Measurements from ENCODE around the gene GSTO1. TPM values are rescaled to one million over a fixed set of nuclear protein-coding genes. Genes with fewer than 3 reads are reported as not detected.

GSTO1 gene
- total and polyA plus RNA-seq, 2 experiments from 2014 or later = 52.5 to 182 TPM

DNA sequence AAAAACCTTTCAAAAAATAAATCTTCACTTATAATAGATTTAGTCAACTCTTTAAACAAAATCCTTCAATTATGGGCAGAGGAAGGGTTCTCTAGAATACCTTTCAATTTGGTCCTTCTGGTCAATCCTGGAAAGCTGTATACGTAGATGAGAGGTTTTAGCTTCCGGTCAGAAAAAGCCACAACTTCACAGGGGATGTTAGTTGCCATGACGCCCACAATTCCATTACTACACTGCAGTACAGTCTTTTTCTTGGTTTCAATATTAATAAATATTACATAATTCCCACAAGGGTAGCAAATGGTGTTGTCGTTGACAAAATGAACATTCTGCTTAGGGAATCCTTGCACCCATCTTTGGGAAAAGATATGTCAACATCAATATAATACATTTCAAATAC is 24.2 kb upstream of the GSTO1 start:
- Mint-ChIP-seq H3K4me1 (peaks cover 5% of the 10 kb centered on the region; the same call in 1 of the 3 replicates), H3K27ac (no peak overlapping the region), H3K9me3 (peaks cover 9% of the 10 kb centered on the region; the same call in 2 of the 3 replicates), H3K27me3 (ENCODE audit: insufficient read depth, low read depth, poor library complexity) (no peaks in the 10 kb centered on the region), H3K4me3 (no peak overlapping the region), H3K36me3 (ENCODE audit: low read depth) (0 out of 3 replicates have a peak, but pooled peaks cover 5% of the 10 kb centered on the region)
- Histone ChIP-seq H3K79me2 (replicated peaks; ENCODE audit: insufficient read depth) (no peaks in the 10 kb centered on the region), H3K4me1 (ENCODE audit: insufficient read depth) (peaks cover 11% of the 10 kb centered on the region), H3K36me3 (ENCODE audit: insufficient read depth) (no peaks in the 10 kb centered on the region), H3K4me2 (no peak overlapping the region), H2AFZ (no peak overlapping the region), H3K27ac (ENCODE audit: low read depth) (no peak overlapping the region), H3K4me3 (no peak overlapping the region), H3K9me2 (ENCODE audit: insufficient read depth) (no peaks in the 10 kb centered on the region), H3F3A (replicated peaks; ENCODE audit: low read depth) (0 out of 2 replicates have a peak, but pooled peaks cover 3% of the 10 kb centered on the region), H3K27me3 (ENCODE audit: insufficient read depth) (no peaks in the 10 kb centered on the region), H4K20me1 (replicated peaks; ENCODE audit: insufficient read depth) (no peaks in the 10 kb centered on the region)
- ATAC-seq (no peak), DNase-seq (ENCODE audit: low spot score) (no peak)
- TF ChIP-seq, protein P1, sequence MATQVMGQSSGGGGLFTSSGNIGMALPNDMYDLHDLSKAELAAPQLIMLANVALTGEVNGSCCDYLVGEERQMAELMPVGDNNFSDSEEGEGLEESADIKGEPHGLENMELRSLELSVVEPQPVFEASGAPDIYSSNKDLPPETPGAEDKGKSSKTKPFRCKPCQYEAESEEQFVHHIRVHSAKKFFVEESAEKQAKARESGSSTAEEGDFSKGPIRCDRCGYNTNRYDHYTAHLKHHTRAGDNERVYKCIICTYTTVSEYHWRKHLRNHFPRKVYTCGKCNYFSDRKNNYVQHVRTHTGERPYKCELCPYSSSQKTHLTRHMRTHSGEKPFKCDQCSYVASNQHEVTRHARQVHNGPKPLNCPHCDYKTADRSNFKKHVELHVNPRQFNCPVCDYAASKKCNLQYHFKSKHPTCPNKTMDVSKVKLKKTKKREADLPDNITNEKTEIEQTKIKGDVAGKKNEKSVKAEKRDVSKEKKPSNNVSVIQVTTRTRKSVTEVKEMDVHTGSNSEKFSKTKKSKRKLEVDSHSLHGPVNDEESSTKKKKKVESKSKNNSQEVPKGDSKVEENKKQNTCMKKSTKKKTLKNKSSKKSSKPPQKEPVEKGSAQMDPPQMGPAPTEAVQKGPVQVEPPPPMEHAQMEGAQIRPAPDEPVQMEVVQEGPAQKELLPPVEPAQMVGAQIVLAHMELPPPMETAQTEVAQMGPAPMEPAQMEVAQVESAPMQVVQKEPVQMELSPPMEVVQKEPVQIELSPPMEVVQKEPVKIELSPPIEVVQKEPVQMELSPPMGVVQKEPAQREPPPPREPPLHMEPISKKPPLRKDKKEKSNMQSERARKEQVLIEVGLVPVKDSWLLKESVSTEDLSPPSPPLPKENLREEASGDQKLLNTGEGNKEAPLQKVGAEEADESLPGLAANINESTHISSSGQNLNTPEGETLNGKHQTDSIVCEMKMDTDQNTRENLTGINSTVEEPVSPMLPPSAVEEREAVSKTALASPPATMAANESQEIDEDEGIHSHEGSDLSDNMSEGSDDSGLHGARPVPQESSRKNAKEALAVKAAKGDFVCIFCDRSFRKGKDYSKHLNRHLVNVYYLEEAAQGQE (IDR thresholded peaks at IDR 0.05; ENCODE audit: unreplicated experiment) = no peak
- TF ChIP-seq CTCF (conservative IDR thresholded peaks at IDR 0.05; ENCODE audit: low read depth in 2 of 2) (no peak), EZH2 (IDR thresholded peaks at IDR 0.05; ENCODE audit: low read depth, unreplicated experiment) (no peak), STAT1 (IDR thresholded peaks at IDR 0.05; ENCODE audit: unreplicated experiment) (no peak), POLR2AphosphoS5 (IDR thresholded peaks at IDR 0.05; ENCODE audit: low read depth) (no peak), CREB1 (CRISPR knock-in tag; IDR thresholded peaks at IDR 0.05; ENCODE audit: low read depth) (no peak), EZH2phosphoT487 (IDR thresholded peaks at IDR 0.05; ENCODE audit: unreplicated experiment) (no peak), ZNF114 (CRISPR knock-in tag; IDR thresholded peaks at IDR 0.05) (no peak), JUNB (IDR thresholded peaks at IDR 0.05; ENCODE audit: unreplicated experiment) (no peak), NANOG (IDR thresholded peaks at IDR 0.05; ENCODE audit: borderline replicate concordance) (no peak), ZNF331 (CRISPR knock-in tag; IDR thresholded peaks at IDR 0.05; ENCODE audit: low read depth) (no peak)
- TF ChIP-seq, protein P2, sequence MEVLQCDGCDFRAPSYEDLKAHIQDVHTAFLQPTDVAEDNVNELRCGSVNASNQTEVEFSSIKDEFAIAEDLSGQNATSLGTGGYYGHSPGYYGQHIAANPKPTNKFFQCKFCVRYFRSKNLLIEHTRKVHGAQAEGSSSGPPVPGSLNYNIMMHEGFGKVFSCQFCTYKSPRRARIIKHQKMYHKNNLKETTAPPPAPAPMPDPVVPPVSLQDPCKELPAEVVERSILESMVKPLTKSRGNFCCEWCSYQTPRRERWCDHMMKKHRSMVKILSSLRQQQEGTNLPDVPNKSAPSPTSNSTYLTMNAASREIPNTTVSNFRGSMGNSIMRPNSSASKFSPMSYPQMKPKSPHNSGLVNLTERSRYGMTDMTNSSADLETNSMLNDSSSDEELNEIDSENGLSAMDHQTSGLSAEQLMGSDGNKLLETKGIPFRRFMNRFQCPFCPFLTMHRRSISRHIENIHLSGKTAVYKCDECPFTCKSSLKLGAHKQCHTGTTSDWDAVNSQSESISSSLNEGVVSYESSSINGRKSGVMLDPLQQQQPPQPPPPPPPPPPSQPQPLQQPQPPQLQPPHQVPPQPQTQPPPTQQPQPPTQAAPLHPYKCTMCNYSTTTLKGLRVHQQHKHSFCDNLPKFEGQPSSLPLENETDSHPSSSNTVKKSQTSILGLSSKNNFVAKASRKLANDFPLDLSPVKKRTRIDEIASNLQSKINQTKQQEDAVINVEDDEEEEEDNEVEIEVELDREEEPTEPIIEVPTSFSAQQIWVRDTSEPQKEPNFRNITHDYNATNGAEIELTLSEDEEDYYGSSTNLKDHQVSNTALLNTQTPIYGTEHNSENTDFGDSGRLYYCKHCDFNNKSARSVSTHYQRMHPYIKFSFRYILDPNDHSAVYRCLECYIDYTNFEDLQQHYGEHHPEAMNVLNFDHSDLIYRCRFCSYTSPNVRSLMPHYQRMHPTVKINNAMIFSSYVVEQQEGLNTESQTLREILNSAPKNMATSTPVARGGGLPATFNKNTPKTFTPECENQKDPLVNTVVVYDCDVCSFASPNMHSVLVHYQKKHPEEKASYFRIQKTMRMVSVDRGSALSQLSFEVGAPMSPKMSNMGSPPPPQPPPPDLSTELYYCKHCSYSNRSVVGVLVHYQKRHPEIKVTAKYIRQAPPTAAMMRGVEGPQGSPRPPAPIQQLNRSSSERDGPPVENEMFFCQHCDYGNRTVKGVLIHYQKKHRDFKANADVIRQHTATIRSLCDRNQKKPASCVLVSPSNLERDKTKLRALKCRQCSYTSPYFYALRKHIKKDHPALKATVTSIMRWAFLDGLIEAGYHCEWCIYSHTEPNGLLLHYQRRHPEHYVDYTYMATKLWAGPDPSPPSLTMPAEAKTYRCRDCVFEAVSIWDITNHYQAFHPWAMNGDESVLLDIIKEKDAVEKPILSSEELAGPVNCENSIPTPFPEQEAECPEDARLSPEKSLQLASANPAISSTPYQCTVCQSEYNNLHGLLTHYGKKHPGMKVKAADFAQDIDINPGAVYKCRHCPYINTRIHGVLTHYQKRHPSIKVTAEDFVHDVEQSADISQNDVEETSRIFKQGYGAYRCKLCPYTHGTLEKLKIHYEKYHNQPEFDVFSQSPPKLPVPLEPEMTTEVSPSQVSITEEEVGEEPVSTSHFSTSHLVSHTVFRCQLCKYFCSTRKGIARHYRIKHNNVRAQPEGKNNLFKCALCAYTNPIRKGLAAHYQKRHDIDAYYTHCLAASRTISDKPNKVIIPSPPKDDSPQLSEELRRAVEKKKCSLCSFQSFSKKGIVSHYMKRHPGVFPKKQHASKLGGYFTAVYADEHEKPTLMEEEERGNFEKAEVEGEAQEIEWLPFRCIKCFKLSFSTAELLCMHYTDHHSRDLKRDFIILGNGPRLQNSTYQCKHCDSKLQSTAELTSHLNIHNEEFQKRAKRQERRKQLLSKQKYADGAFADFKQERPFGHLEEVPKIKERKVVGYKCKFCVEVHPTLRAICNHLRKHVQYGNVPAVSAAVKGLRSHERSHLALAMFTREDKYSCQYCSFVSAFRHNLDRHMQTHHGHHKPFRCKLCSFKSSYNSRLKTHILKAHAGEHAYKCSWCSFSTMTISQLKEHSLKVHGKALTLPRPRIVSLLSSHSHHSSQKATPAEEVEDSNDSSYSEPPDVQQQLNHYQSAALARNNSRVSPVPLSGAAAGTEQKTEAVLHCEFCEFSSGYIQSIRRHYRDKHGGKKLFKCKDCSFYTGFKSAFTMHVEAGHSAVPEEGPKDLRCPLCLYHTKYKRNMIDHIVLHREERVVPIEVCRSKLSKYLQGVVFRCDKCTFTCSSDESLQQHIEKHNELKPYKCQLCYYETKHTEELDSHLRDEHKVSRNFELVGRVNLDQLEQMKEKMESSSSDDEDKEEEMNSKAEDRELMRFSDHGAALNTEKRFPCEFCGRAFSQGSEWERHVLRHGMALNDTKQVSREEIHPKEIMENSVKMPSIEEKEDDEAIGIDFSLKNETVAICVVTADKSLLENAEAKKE (CRISPR knock-in tag; IDR thresholded peaks at IDR 0.05) = no peak

Measured in GM23338 (cell line).